Naive B cell (primary cell): ENCODE measurements around the gene KRTAP10-4. TPM values are rescaled to one million over a fixed set of nuclear protein-coding genes. Genes with fewer than 3 reads are reported as not detected.
"Not testable (repeated sequence)": the region's sequence is repeated elsewhere in the genome, so short reads cannot be mapped to it uniquely, and the experiment has no call there.

Source experiments
- ATAC-seq, 2 donors: fragments of 150-1000 bp; cut with Tn5 transposase; 2 replicates each; pipeline ENCODE4 v1.10.0; 2021; ENCODE audit warnings: low read depth in 2 of 2, mild to moderate bottlenecking in 2 of 2, moderate library complexity in 2 of 2
- DNase-seq: peaks from one replicate; pipeline ENCODE4 v3.0.0; 2022
- H3K27ac Mint-ChIP-seq, 6 donors: one replicate each; pipeline ENCODE4 v1.8.0; 2020 to 2022; ENCODE audit warnings: mild to moderate bottlenecking in 6 of 6, mixed read lengths in 6 of 6, moderate library complexity in 5 of 6, inconsistent platforms in 2 of 6
- H3K27me3 Mint-ChIP-seq, 3 donors: one replicate each; pipeline ENCODE4 v1.8.0; 2021 to 2022; ENCODE audit warnings: mixed read lengths in 3 of 3, mild to moderate bottlenecking in 1 of 3
- H3K36me3 Mint-ChIP-seq, 2 donors: one replicate each; pipeline ENCODE4 v1.8.0; 2020 to 2022; ENCODE audit warnings: mixed read lengths in 2 of 2, inconsistent platforms in 1 of 2, mild to moderate bottlenecking in 1 of 2
- H3K4me1 Mint-ChIP-seq, 3 donors: one replicate each; pipeline ENCODE4 v1.8.0; 2020 to 2022; ENCODE audit warnings: mixed read lengths in 3 of 3, inconsistent platforms in 1 of 3, mild to moderate bottlenecking in 1 of 3, moderate library complexity in 1 of 3
- H3K4me3 Mint-ChIP-seq, 8 donors: one replicate each; pipeline ENCODE4 v1.8.0; 2020 to 2022; ENCODE audit warnings: mild to moderate bottlenecking in 8 of 8, mixed read lengths in 8 of 8, moderate library complexity in 8 of 8, inconsistent platforms in 2 of 8
- H3K9me3 Mint-ChIP-seq, 7 donors: one replicate each; pipeline ENCODE4 v1.8.0; 2020 to 2022; ENCODE audit warnings: mixed read lengths in 7 of 7, mild to moderate bottlenecking in 5 of 7, inconsistent platforms in 2 of 7, moderate library complexity in 1 of 7
- polyA plus RNA-seq, 6 donors: library from polyadenylated mRNA; unstranded; fragments of 300-500 nt; fragmentation: Illumina TruSeq; gene quantifications; one replicate each; pipeline ENCODE4 v1.2.3, GENCODE V29; 2021; ENCODE audit warnings: low read depth in 6 of 6

KRTAP10-4 gene
- polyA plus RNA-seq, 6 donors from 2014 or later: not detected

- H3K27ac Mint-ChIP-seq: no peak overlapping the region
- DNase-seq: no peak
- H3K4me3 Mint-ChIP-seq: no peak overlapping the region
- H3K9me3 Mint-ChIP-seq: peaks cover 23 to 58% (median 48%) of the 10 kb centered on the region in 7 donors
- H3K4me1 Mint-ChIP-seq: no peaks in the 10 kb centered on the region
- no peak for ATAC-seq
- peaks cover 25 to 64% (median 61%) of the 10 kb centered on the region in 3 donors for H3K27me3 Mint-ChIP-seq
- peaks cover 20 to 68% of the 10 kb centered on the region in 2 donors for H3K36me3 Mint-ChIP-seq
Measured at GRCh38 chr21:44582055-44582454, 8.5 kb downstream of the KRTAP10-4 start.

- Mint-ChIP-seq H3K27me3 (peaks cover 31 to 69% (median 69%) of the 10 kb centered on the region in 3 donors), H3K4me3 (no peak overlapping the region), H3K36me3 (peaks cover 15 to 56% of the 10 kb centered on the region in 2 donors), H3K27ac (peak overlapping the region in 1 of 6 donors; percentile 35), H3K9me3 (peaks cover 22 to 46% (median 37%) of the 10 kb centered on the region in 7 donors), H3K4me1 (no peaks in the 10 kb centered on the region)
- DNase-seq: no peak
- ATAC-seq: no peak
Measured at GRCh38 chr21:44583089-44583799, 9.7 kb downstream of the KRTAP10-4 start.

GRCh38 chr21:44583800-44584147, 10.2 kb downstream of the KRTAP10-4 start:
- Mint-ChIP-seq H3K4me3 (no peak overlapping the region), H3K27me3 (peaks cover 31 to 69% (median 66%) of the 10 kb centered on the region in 3 donors), H3K9me3 (peaks cover 22 to 43% (median 36%) of the 10 kb centered on the region in 7 donors), H3K4me1 (no peaks in the 10 kb centered on the region), H3K36me3 (peaks cover 14 to 55% of the 10 kb centered on the region in 2 donors), H3K27ac (no peak overlapping the region)
- ATAC-seq: no peak
- no peak for DNase-seq

GRCh38 chr21:44585892-44586291, 12.4 kb downstream of the KRTAP10-4 start:
- peaks cover 34 to 66% (median 64%) of the 10 kb centered on the region in 3 donors for H3K27me3 Mint-ChIP-seq
- H3K9me3 Mint-ChIP-seq: peaks cover 11 to 32% (median 25%) of the 10 kb centered on the region in 7 donors
- no peak for ATAC-seq
- peaks cover 9 to 34% of the 10 kb centered on the region in 2 donors for H3K36me3 Mint-ChIP-seq
- DNase-seq: no peak
- H3K27ac Mint-ChIP-seq: no peak overlapping the region
- no peaks in the 10 kb centered on the region for H3K4me1 Mint-ChIP-seq
- no peak overlapping the region for H3K4me3 Mint-ChIP-seq

- Mint-ChIP-seq H3K4me1 (no peaks in the 10 kb centered on the region), H3K9me3 (peaks cover 0 to 7% (median 4%) of the 10 kb centered on the region in 7 donors), H3K4me3 (no peak overlapping the region), H3K27me3 (peaks cover 33 to 71% (median 60%) of the 10 kb centered on the region in 3 donors), H3K36me3 (peaks cover 0 to 10% of the 10 kb centered on the region in 2 donors), H3K27ac (no peak overlapping the region)
- no peak for DNase-seq
- no peak for ATAC-seq
Measured at GRCh38 chr21:44589094-44589493, 15.6 kb downstream of the KRTAP10-4 start.

- Mint-ChIP-seq H3K36me3 (peaks cover 0 to 10% of the 10 kb centered on the region in 2 donors), H3K4me3 (no peak overlapping the region), H3K9me3 (peaks cover 0 to 7% (median 2%) of the 10 kb centered on the region in 7 donors), H3K4me1 (no peaks in the 10 kb centered on the region), H3K27me3 (peaks cover 28 to 64% (median 54%) of the 10 kb centered on the region in 3 donors), H3K27ac (no peak overlapping the region)
- ATAC-seq (no peak), DNase-seq (no peak)
Measured at GRCh38 chr21:44589586-44590305, 16.2 kb downstream of the KRTAP10-4 start.

- H3K36me3 Mint-ChIP-seq: peaks cover 0 to 7% of the 10 kb centered on the region in 2 donors
- no peaks in the 10 kb centered on the region for H3K4me1 Mint-ChIP-seq
- ATAC-seq (no peak), DNase-seq (no peak)
- H3K9me3 Mint-ChIP-seq: peaks cover 0 to 5% (median 2%) of the 10 kb centered on the region in 7 donors
- H3K27ac Mint-ChIP-seq: no peak overlapping the region
- peaks cover 25 to 60% (median 48%) of the 10 kb centered on the region in 3 donors for H3K27me3 Mint-ChIP-seq
- H3K4me3 Mint-ChIP-seq: no peak overlapping the region
Measured at GRCh38 chr21:44590311-44590721, 16.8 kb downstream of the KRTAP10-4 start.

- H3K4me1 Mint-ChIP-seq, H3K9me3 Mint-ChIP-seq, H3K36me3 Mint-ChIP-seq, DNase-seq, H3K27ac Mint-ChIP-seq, ATAC-seq, H3K4me3 Mint-ChIP-seq: not testable (repeated sequence)
- H3K27me3 Mint-ChIP-seq: peaks cover 17 to 52% (median 40%) of the 10 kb centered on the region in 3 donors
Measured at GRCh38 chr21:44590897-44591800, 17.6 kb downstream of the KRTAP10-4 start.

- not testable (repeated sequence) for H3K36me3 Mint-ChIP-seq, H3K9me3 Mint-ChIP-seq, H3K4me3 Mint-ChIP-seq, H3K27ac Mint-ChIP-seq, ATAC-seq, H3K4me1 Mint-ChIP-seq, DNase-seq
- H3K27me3 Mint-ChIP-seq: peaks cover 12 to 46% (median 34%) of the 10 kb centered on the region in 3 donors
Measured at GRCh38 chr21:44591801-44592130, 18.2 kb downstream of the KRTAP10-4 start.

- no peak within 1 kb of the TSS for H3K27ac Mint-ChIP-seq
- no peak for DNase-seq
- ATAC-seq: no peak
- no peaks in the 10 kb centered on the region for H3K36me3 Mint-ChIP-seq
- no peak within 1 kb of the TSS for H3K4me3 Mint-ChIP-seq
- H3K9me3 Mint-ChIP-seq: peaks cover 0 to 2% (median 0%) of the 10 kb centered on the region in 7 donors
- no peaks in the 10 kb centered on the region for H3K4me1 Mint-ChIP-seq
- H3K27me3 Mint-ChIP-seq: peaks cover 3 to 38% (median 30%) of the 10 kb centered on the region in 3 donors
Measured at GRCh38 chr21:44592446-44593311, 19.1 kb downstream of the KRTAP10-4 start, which contains the start of gene KRTAP10-6. Gene KRTAP10-6 (minus strand): TSS chr21:44592505. CDS start chr21:44592484, 21 bp downstream.

- Mint-ChIP-seq H3K9me3 (peaks cover 4 to 10% (median 5%) of the 10 kb centered on the region in 7 donors), H3K4me1 (no peaks in the 10 kb centered on the region), H3K27me3 (peaks cover 9 to 42% (median 41%) of the 10 kb centered on the region in 3 donors), H3K4me3 (no peak overlapping the region), H3K36me3 (peaks cover 0 to 9% of the 10 kb centered on the region in 2 donors), H3K27ac (peak overlapping the region in 2 of 6 donors; percentile 7 to 12)
- ATAC-seq: no peak
- DNase-seq: no peak
Measured at GRCh38 chr21:44593598-44594405, 20.3 kb downstream of the KRTAP10-4 start.
